OCI-LY7 (cell line): ENCODE measurements around the gene TBC1D32. TPM values are rescaled to one million over a fixed set of nuclear protein-coding genes. Genes with fewer than 3 reads are reported as not detected.
"Not testable (repeated sequence)": the region's sequence is repeated elsewhere in the genome, so short reads cannot be mapped to it uniquely, and the experiment has no call there.

Source experiments
- BruUV-seq: library from RNA; stranded (reverse); fragments of 400-500 nt; replicated peaks from 2 replicates; lab custom pipeline; 2021; lab: Mats Ljungman, UMichigan
- CTCF ChIA-PET: fragments of 300-600 bp; sonication (Branson Sonifier 250); formaldehyde crosslinking; loops from one replicate; lab custom pipeline; 2022; ENCODE audit warnings: antibody characterized with exemption; ENCODE audit not compliant: unreplicated experiment; lab: Charles Lee
- POLR2A ChIA-PET: fragments of 300-600 bp; sonication (Branson Sonifier 250); formaldehyde crosslinking; loops from one replicate; lab custom pipeline; 2022; ENCODE audit warnings: antibody characterized with exemption; lab: Charles Lee
- DNase-seq: peaks from one replicate; pipeline ENCODE4 v3.0.0-alpha.2; 2015; ENCODE audit warnings: low spot score
- H2AFZ ChIP-seq: fragments of 200-600 bp; sonication (generic), shearing (Covaris generic); 2 replicates; pipeline ENCODE4 v1.6.1; 2014; ENCODE audit warnings: mild to moderate bottlenecking, antibody characterized with exemption, low read length, moderate library complexity
- H3K27ac ChIP-seq: fragments of 200-600 bp; sonication (generic); 2 replicates; pipeline ENCODE4 v1.5.1; 2014; ENCODE audit warnings: mixed run types, low read depth, mild to moderate bottlenecking, moderate library complexity, low read length, inconsistent platforms; ENCODE audit not compliant: poor library complexity, severe bottlenecking
- H3K36me3 ChIP-seq: fragments of 200-600 bp; sonication (generic); 2 replicates; pipeline ENCODE4 v1.6.1; 2014; ENCODE audit warnings: mild to moderate bottlenecking, antibody characterized with exemption, low read length, moderate library complexity, mixed read lengths; ENCODE audit not compliant: insufficient read depth
- H3K4me1 ChIP-seq: fragments of 200-600 bp; sonication (generic); 2 replicates; pipeline ENCODE4 v1.5.1; 2014; ENCODE audit warnings: mild to moderate bottlenecking, low read length; ENCODE audit not compliant: insufficient read depth, poor library complexity, severe bottlenecking
- H3K4me2 ChIP-seq: fragments of 200-600 bp; sonication (generic); 2 replicates; pipeline ENCODE4 v1.6.1; 2014; ENCODE audit warnings: mild to moderate bottlenecking, low read length
- H3K4me3 ChIP-seq: fragments of 200-600 bp; sonication (generic); 2 replicates; pipeline ENCODE4 v1.5.1; 2014; ENCODE audit warnings: mild to moderate bottlenecking, low read depth, low read length; ENCODE audit not compliant: poor library complexity, severe bottlenecking
- H3K79me2 ChIP-seq: fragments of 200-600 bp; sonication (generic); 2 replicates; pipeline ENCODE4 v1.6.1; 2016; ENCODE audit warnings: low read depth, mild to moderate bottlenecking, low read length, moderate library complexity, mixed read lengths; ENCODE audit not compliant: insufficient read depth
- H3K9me2 ChIP-seq: fragments of 200-600 bp; sonication (generic); 2 replicates; pipeline ENCODE4 v1.6.1; 2016; ENCODE audit warnings: mild to moderate bottlenecking, low read length, mixed read lengths; ENCODE audit not compliant: insufficient read depth
- H3K9me3 ChIP-seq: fragments of 200-600 bp; sonication (generic); 2 replicates; pipeline ENCODE4 v1.6.1; 2014; ENCODE audit warnings: mild to moderate bottlenecking, mixed run types, low read length, mixed read lengths
- H4K20me1 ChIP-seq: fragments of 200-600 bp; sonication (generic); 2 replicates; pipeline ENCODE4 v1.6.1; 2014; ENCODE audit warnings: mild to moderate bottlenecking, antibody characterized with exemption, low read length, moderate library complexity, mixed read lengths; ENCODE audit not compliant: insufficient read depth
- EZH2phosphoT487 ChIP-seq: fragments of 200-600 bp; sonication (generic); IDR thresholded peaks from 2 replicates; pipeline ENCODE4 v1.6.1; 2018; ENCODE audit warnings: low read depth, borderline replicate concordance, mild to moderate bottlenecking, mixed run types, antibody characterized with exemption, low read length, moderate library complexity, mixed read lengths
- intact Hi-C: fragments of 100-400 bp; cut with micrococcal nuclease; formaldehyde crosslinking; loops from one replicate; pipeline ENCODE4 v1.10.0; 2022; ENCODE audit not compliant: unreplicated experiment
- total RNA-seq, 2 experiments: library from RNA; depleted of rRNA in 1 of 2; stranded (reverse); fragments of >200 nt in 1 of 2; shearing (Covaris generic) in 1 of 2; gene quantifications; 2 replicates each; pipeline ENCODE4 v1.2.3, GENCODE V29; 2014 to 2022
- TF ChIP-seq, protein P1 (sequence below): fragments of 200-600 bp; sonication (generic); conservative IDR thresholded peaks from 2 replicates; pipeline ENCODE4 v1.5.1; 2014; ENCODE audit warnings: mild to moderate bottlenecking, antibody characterized with exemption, low read length, moderate library complexity, mixed read lengths

TBC1D32 gene
- total RNA-seq, 2 experiments from 2014 or later, result 3.8 to 5.1 TPM

GRCh38 chr6:121319112-121319553 lies 15.1 kb downstream of the TBC1D32 start:
- DNase-seq, result no peak
- Histone ChIP-seq H4K20me1 (no peaks in the 10 kb centered on the region), H2AFZ (no peak overlapping the region), H3K4me1 (no peaks in the 10 kb centered on the region), H3K9me3 (no peaks in the 10 kb centered on the region), H3K27ac (no peak overlapping the region), H3K79me2 (no peaks in the 10 kb centered on the region), H3K4me3 (no peak overlapping the region), H3K9me2 (no peaks in the 10 kb centered on the region), H3K4me2 (no peak overlapping the region), H3K36me3 (no peaks in the 10 kb centered on the region)
- TF ChIP-seq EZH2phosphoT487, result no peak
- TF ChIP-seq, protein P1, sequence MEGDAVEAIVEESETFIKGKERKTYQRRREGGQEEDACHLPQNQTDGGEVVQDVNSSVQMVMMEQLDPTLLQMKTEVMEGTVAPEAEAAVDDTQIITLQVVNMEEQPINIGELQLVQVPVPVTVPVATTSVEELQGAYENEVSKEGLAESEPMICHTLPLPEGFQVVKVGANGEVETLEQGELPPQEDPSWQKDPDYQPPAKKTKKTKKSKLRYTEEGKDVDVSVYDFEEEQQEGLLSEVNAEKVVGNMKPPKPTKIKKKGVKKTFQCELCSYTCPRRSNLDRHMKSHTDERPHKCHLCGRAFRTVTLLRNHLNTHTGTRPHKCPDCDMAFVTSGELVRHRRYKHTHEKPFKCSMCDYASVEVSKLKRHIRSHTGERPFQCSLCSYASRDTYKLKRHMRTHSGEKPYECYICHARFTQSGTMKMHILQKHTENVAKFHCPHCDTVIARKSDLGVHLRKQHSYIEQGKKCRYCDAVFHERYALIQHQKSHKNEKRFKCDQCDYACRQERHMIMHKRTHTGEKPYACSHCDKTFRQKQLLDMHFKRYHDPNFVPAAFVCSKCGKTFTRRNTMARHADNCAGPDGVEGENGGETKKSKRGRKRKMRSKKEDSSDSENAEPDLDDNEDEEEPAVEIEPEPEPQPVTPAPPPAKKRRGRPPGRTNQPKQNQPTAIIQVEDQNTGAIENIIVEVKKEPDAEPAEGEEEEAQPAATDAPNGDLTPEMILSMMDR, result no peak
- intact Hi-C loops, result no loop called here
- POLR2A ChIA-PET, result no interaction called here
- BruUV-seq, result no TSS peak
- CTCF ChIA-PET, result no interaction called here

DNA sequence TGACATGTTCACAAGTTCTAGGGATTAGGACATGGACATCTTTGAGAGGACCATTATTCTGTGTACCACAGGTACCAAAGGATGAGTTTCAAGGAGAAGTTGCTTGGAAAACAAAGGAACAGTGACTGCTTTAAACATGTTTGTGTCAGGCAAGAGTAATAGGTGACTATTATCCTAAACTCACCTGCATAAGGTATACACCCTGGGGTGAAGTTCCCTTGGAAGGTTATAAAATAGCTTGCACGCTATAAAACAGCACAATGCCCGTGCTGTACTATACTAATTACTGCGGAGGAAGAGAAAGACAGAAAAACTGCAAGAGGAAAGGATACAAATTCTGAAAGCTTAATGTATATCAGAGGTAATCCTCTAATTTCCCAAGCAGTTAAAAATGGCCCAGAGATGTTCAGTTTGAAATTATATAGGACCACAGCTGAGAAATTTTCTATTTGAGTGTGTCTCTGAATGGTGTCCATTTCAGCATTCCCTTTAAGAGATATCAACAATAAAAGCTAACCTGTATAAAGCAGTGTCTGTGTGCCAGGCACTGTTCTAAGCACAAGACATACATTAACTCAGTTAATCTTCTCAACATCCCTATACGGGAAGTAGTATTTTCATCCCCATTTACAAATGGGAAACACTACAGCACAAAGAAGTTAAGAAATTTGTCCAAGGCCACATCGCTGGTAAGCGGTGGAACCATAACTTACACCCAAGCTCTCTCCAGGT lies 19.7 kb downstream of the TBC1D32 start:
- TF ChIP-seq, protein P1, result no peak
- TF ChIP-seq EZH2phosphoT487, result no peak
- H3K4me3 ChIP-seq, result no peak overlapping the region
- H4K20me1 ChIP-seq, result no peaks in the 10 kb centered on the region
- H3K4me2 ChIP-seq, result no peak overlapping the region
- H3K9me2 ChIP-seq, result no peaks in the 10 kb centered on the region
- CTCF ChIA-PET, result no interaction called here
- H3K27ac ChIP-seq, result no peak overlapping the region
- POLR2A ChIA-PET, result interaction anchor here (1.0 to 1.7 kb wide), 2 partner anchors 14 to 23 kb away, joined by 3 to 4 read pairs; no protein-coding TSS in a partner anchor
- H3K36me3 ChIP-seq, result no peaks in the 10 kb centered on the region
- no peaks in the 10 kb centered on the region for H3K4me1 ChIP-seq
- no peaks in the 10 kb centered on the region for H3K9me3 ChIP-seq
- no TSS peak for BruUV-seq
- H3K79me2 ChIP-seq, result no peaks in the 10 kb centered on the region
- no peak overlapping the region for H2AFZ ChIP-seq
- intact Hi-C loops, result no loop called here
- DNase-seq, result no peak

- H3K4me3 ChIP-seq, H2AFZ ChIP-seq, CTCF ChIA-PET, H3K9me3 ChIP-seq, H3K79me2 ChIP-seq, POLR2A ChIA-PET, DNase-seq, BruUV-seq, intact Hi-C loops, H3K4me2 ChIP-seq, H3K9me2 ChIP-seq, H3K27ac ChIP-seq, H3K4me1 ChIP-seq, H4K20me1 ChIP-seq, H3K36me3 ChIP-seq: not testable (repeated sequence)
Measured at GRCh38 chr6:121311814-121312213, 22.5 kb downstream of the TBC1D32 start.
